Nephron progenitor cell (in vitro differentiated cells): ENCODE measurements around the gene MXI1.

Experiments used
- DNase-seq: peaks from one replicate; pipeline ENCODE4 v3.0.0; 2021
- H3K27ac Mint-ChIP-seq: 2 replicates; pipeline ENCODE4 v1.8.0; 2021; ENCODE audit warnings: mild to moderate bottlenecking, moderate library complexity, mixed read lengths
- H3K27me3 Mint-ChIP-seq: 2 replicates; pipeline ENCODE4 v1.8.0; 2021; ENCODE audit warnings: mild to moderate bottlenecking, low read depth, mixed read lengths; ENCODE audit not compliant: poor library complexity
- H3K36me3 Mint-ChIP-seq: 2 replicates; pipeline ENCODE4 v1.8.0; 2021; ENCODE audit warnings: low read depth, mixed read lengths
- H3K4me1 Mint-ChIP-seq: 2 replicates; pipeline ENCODE4 v1.8.0; 2021; ENCODE audit warnings: mixed read lengths
- H3K4me3 Mint-ChIP-seq: 2 replicates; pipeline ENCODE4 v1.8.0; 2021; ENCODE audit warnings: mild to moderate bottlenecking, moderate library complexity, mixed read lengths
- H3K9me3 Mint-ChIP-seq: 2 replicates; pipeline ENCODE4 v1.8.0; 2021; ENCODE audit warnings: mild to moderate bottlenecking, moderate library complexity, mixed read lengths
- CTCF ChIP-seq: fragments of 200-600 bp; sonication (generic); IDR thresholded peaks from 2 replicates; pipeline ENCODE4 v1.5.0; 2021; ENCODE audit warnings: antibody characterized with exemption

The MXI1 gene

GRCh38 chr10:110169586-110169985, 37.8 kb upstream of the MXI1 start:
- Mint-ChIP-seq H3K27me3 (peaks cover 88% of the 10 kb centered on the region), H3K9me3 (no peaks in the 10 kb centered on the region), H3K36me3 (no peaks in the 10 kb centered on the region), H3K4me1 (peaks cover 43% of the 10 kb centered on the region), H3K27ac (no peak overlapping the region), H3K4me3 (no peak overlapping the region)
- no peak for TF ChIP-seq CTCF
- DNase-seq, result no peak

GRCh38 chr10:110170142-110170971, 37.0 kb upstream of the MXI1 start:
- H3K4me3 Mint-ChIP-seq, result no peak overlapping the region
- H3K36me3 Mint-ChIP-seq, result no peaks in the 10 kb centered on the region
- peaks cover 89% of the 10 kb centered on the region for H3K27me3 Mint-ChIP-seq
- no peak for DNase-seq
- H3K9me3 Mint-ChIP-seq, result no peaks in the 10 kb centered on the region
- H3K4me1 Mint-ChIP-seq, result peaks cover 43% of the 10 kb centered on the region
- H3K27ac Mint-ChIP-seq, result no peak overlapping the region
- TF ChIP-seq CTCF, result no peak

- Mint-ChIP-seq H3K36me3 (no peaks in the 10 kb centered on the region), H3K4me3 (peak overlapping the region; percentile 9), H3K27ac (no peak overlapping the region), H3K4me1 (peaks cover 39% of the 10 kb centered on the region), H3K27me3 (peaks cover 87% of the 10 kb centered on the region), H3K9me3 (no peaks in the 10 kb centered on the region)
- no peak for TF ChIP-seq CTCF
- DNase-seq, result no peak
Measured at GRCh38 chr10:110171032-110171431, 36.4 kb upstream of the MXI1 start.

- H3K4me1 Mint-ChIP-seq, result peaks cover 42% of the 10 kb centered on the region
- H3K27me3 Mint-ChIP-seq, result peaks cover 81% of the 10 kb centered on the region
- H3K36me3 Mint-ChIP-seq, result no peaks in the 10 kb centered on the region
- no peak overlapping the region for H3K27ac Mint-ChIP-seq
- no peak overlapping the region for H3K4me3 Mint-ChIP-seq
- no peak for DNase-seq
- no peaks in the 10 kb centered on the region for H3K9me3 Mint-ChIP-seq
- no peak for TF ChIP-seq CTCF
Measured at GRCh38 chr10:110172155-110172554, 35.2 kb upstream of the MXI1 start.

- H3K9me3 Mint-ChIP-seq, result no peaks in the 10 kb centered on the region
- peaks cover 76% of the 10 kb centered on the region for H3K27me3 Mint-ChIP-seq
- H3K4me3 Mint-ChIP-seq, result no peak overlapping the region
- no peak for TF ChIP-seq CTCF
- peaks cover 28% of the 10 kb centered on the region for H3K4me1 Mint-ChIP-seq
- no peak for DNase-seq
- H3K36me3 Mint-ChIP-seq, result no peaks in the 10 kb centered on the region
- H3K27ac Mint-ChIP-seq, result no peak overlapping the region
Measured at GRCh38 chr10:110174201-110174600, 33.2 kb upstream of the MXI1 start.

GRCh38 chr10:110174816-110175215, 32.6 kb upstream of the MXI1 start:
- no peaks in the 10 kb centered on the region for H3K36me3 Mint-ChIP-seq
- peaks cover 22% of the 10 kb centered on the region for H3K4me1 Mint-ChIP-seq
- no peak overlapping the region for H3K4me3 Mint-ChIP-seq
- no peak for DNase-seq
- no peak for TF ChIP-seq CTCF
- H3K9me3 Mint-ChIP-seq, result no peaks in the 10 kb centered on the region
- no peak overlapping the region for H3K27ac Mint-ChIP-seq
- peaks cover 73% of the 10 kb centered on the region for H3K27me3 Mint-ChIP-seq
